Activated gamma-delta T cell treated with Interleukin-2 at 50 U/mL for 16 hours (primary cell): ENCODE data around the gene DPP9.
A peak's percentile ranks its signal among the peaks of the same experiment; 100 is the strongest.

ENCODE experiments used
- DNase-seq: peaks from one replicate; pipeline ENCODE4 v3.0.0-alpha.2; 2020

Gene DPP9

GRCh38 chr19:4653793-4654436 lies 69.7 kb downstream of the DPP9 start:
- no peak for DNase-seq

DNA sequence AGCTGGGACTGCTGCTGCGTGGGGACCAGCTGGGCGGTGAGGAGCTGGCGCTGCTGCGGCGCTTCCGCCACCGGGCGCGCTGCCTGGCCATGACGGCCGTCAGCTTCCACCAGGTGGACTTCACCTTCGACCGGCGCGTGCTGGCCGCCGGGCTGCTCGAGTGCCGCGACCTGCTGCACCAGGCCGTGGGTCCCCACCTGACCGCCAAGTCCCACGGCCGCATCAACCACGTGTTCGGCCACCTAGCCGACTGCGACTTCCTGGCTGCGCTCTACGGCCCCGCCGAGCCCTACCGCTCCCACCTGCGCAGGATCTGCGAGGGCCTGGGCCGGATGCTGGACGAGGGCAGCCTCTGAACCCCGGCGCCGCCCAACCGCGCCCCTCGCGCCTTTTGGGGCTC lies 71.6 kb downstream of the DPP9 start:
- DNase-seq: no peak

DNA sequence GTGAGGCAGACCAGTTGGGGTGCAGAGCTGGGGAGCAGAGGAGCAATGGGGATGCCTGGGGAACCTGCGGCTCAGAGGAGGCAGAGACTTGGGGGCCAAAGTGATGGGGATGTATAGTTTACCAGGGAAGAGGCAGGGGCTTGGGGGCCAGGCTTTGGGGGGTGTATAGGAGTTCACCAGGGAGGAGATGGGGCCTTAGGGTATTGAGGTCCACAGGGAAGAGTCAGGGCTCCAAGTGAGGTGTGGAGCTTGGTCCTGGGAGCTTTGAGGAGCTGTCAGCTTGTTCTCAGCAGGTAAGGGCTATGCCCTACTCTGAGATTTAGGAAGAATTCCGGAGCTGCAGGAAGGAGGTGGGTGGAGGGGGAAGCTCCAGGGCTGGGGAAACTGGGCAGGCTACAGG lies 73.5 kb downstream of the DPP9 start:
- DNase-seq: no peak

- no peak for DNase-seq
Observed at GRCh38 chr19:4649392-4650047, 74.1 kb downstream of the DPP9 start.

DNA sequence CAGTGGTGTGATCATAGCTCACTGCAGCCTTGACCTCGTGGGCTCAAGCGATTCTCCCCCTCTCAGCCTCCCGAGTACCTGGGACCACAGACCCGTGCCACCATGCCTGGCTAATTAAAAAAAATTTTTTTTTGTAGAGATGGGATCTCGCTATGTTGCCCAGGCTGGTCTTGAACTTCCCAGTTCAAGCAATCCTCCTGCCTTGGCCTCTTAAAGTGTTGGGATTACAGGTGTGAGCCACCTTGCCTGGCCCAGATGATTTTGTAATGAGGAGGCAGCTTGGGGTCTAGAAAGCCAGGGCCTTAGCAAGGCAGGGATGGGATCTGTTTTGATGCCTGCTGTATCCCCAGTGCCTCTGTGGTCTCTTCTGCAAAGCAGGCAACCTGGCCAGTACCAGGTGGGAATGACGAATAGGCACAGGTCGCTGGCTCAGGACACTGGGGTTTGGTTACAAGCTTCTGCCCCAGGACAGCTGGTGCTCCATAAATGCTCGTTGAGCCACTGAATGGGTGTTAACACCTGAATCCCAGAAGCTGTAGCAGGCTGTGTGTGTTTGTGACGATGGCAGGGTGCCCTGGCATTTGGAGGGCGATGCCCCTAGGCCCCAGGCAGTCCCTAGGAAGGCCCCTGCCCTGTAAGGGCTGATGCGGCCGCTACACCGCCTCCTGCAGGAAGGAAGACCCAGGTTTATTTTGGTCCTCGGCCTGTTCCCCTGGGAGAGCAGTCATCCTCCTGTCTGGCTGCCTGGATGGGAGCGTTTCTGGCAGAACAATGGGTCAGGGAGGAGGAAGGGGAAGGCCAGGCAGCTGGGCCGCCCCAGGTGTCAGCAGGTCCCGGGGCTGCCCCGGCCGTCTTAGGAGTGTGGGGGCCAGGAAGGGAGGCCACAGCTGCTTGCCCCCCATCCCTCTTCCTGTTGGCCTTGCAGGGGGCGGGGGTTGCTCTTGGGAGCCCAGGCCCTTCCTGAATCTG lies 75.7 kb downstream of the DPP9 start:
- DNase-seq: no peak

GRCh38 chr19:4645718-4646117 lies 77.9 kb downstream of the DPP9 start:
- DNase-seq: no peak

DNA sequence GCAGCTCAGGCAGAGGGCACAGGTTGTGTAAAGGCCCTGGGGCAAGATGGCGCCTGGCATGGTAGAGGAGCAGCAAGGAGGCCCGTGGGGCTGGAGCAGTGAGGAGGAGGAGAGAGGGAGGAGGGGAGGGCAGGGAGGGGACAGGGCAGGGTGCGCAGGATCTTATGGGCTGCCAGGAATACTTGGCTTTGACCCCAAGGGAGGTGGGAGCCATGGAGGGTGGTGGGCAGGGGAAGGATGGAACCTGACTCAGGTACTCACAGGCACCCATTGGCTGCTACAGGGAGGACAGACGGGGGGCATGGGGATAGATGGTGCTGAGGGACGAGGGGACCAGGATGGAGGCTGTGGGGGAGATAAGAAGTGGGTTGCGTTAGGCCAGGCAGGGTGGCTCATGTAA lies 81.0 kb downstream of the DPP9 start:
- no peak for DNase-seq

DNA sequence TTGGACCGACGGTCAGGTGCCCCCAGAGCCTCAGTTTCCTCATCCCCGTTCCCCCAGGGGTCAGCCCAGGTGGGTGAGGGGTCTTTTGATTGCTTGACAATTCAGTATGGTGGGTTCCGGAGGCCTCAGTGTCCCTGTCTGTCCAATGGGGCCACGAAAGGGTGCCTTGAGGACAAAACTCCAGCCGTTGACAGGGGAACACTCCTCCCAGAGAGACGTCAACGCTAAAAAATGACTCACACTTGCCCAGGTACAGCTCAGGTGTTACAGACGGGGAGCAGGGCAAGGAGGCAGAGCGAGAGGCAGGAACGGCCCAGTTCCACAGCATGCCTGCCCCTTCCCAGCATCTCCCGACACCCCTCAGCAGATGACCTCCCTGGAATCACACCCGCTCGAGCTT lies 82.5 kb downstream of the DPP9 start:
- DNase-seq: no peak

GRCh38 chr19:4640247-4641000 lies 83.2 kb downstream of the DPP9 start:
- no peak for DNase-seq

- no peak for DNase-seq
Observed at GRCh38 chr19:4639531-4640246, 84.0 kb downstream of the DPP9 start.

DNA sequence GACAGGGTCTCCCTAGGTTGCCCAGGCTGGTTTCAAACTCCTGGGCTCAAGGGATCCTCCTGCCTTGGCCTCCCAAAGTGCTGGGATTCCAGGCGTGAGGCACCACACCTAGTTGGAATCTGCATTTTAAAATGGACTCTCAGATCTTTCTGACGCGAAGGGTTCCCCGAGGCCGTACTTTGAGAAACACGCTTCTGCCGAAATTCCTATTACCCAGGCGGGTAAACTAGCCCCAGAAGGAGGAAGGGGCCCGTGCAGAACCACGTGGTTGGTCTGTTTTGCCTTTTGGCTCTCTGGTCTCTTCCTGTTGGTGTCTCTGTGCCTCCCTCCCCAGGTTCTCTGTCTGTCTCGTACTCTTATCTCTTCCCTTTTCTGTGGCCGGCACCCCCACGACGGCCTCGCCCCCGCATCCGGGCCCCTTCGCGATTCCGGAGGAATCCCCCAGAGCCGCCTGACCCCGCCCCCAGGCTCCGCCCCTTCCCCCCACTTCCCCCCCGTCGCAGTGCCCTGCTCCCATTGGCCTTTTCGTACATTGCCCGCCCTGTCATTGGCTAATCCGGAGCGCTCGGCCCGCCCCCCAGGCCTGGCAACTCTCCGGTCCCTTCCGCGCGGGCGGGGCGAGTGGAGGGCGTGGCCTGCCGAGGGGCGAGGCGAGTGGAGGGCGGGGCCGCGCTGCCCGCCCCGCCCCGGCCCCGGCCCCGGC lies 84.7 kb downstream of the DPP9 start, which contains the start of gene TNFAIP8L1:
Gene TNFAIP8L1, plus strand, starts transcription at position 689 of the 703 bp plus-strand sequence. CDS start 12,354 bp downstream, outside the sequence.
- DNase-seq: peak; percentile 100

DNA sequence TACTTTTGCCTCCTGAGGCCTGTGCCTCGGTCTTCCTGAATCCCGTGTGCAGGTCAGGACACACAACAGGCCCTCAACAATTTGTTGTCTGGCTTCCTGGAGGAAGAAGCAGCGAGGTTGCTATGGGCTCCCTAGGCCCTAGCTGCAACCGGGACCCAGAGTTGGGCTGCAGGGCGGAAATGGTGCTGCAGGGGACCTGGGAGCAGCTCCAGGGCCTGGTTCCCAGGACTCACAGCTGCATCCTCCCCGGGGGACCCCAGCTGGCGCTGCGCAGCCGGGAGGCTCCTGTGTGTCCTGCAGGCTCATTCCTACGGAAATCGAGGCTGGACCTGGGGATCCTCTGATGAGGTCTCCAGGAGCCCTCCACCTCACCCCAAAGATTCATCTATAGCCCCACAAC lies 85.3 kb downstream of the DPP9 start:
- no peak for DNase-seq

GRCh38 chr19:4636761-4637160 lies 86.9 kb downstream of the DPP9 start:
- no peak for DNase-seq

- DNase-seq: peak; percentile 72
Observed at GRCh38 chr19:4636151-4636717, 87.4 kb downstream of the DPP9 start.

DNA sequence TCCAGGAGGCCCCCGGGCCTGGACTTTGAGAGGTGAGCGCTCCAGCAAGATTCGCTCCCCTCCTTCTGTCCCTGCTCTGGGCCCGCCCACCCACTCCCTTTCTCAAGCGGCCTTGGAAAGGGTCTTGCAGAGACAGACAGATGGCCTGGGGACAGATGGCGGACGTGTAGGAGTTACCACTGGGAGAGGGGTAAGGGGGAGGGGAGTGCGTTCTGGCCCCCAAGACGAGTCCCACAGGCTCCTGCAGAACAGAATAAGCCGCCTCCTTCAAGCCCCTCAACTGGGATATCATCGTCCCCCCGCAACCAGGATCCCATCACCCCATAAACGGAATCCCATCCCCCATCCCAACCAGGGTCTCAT lies 87.9 kb downstream of the DPP9 start:
- DNase-seq: no peak

GRCh38 chr19:4633140-4633967 lies 90.3 kb downstream of the DPP9 start:
- DNase-seq: peak; percentile 34
